LoVo (cell line): ENCODE results near the gene ATP6V1F.

Source experiments
- DNase-seq: peaks from one replicate; pipeline ENCODE4 v3.0.0-alpha.2; 2016; ENCODE audit warnings: low spot score

The ATP6V1F gene, protein sequence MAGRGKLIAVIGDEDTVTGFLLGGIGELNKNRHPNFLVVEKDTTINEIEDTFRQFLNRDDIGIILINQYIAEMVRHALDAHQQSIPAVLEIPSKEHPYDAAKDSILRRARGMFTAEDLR

DNA sequence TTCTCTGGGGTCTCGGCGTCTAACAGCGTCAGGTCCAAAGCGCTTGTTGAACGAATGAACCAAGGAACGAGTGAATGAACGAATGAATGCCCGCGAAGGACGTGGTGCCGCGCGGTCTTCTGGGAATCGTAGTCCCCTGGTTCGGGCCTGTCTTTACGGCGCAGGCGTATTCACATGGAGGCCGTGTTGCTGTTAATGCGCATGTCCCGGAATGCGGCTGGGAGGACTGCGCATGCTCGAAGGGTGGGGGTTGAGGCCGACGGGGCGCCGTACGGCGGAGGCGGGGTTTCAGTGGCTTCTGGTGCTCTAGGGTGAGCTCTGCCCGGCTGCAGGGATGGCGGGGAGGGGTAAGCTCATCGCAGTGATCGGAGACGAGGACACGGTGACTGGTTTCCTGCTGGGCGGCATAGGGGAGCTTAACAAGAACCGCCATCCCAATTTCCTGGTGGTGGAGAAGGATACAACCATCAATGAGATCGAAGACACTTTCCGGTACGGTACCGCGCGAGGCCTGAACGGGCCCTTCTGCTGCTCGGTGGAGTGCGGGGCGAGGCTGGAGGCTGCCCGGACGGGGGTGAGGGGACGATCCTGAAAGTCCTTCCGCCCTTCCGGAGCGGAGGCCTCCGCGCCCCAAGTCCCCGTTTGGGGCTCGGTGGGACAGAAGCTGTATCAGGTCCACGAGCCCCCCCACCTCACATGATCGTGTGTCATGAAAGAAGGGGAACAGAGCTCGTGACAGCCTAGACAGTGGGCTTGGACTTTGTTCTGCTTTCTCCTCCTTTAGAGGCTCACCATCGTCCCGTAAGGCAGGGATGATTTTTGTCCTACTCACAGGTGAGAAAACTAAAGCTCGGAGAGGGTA, at the start of gene ATP6V1F:
Gene ATP6V1F, plus strand, starts transcription at position 286 of the 862 bp plus-strand sequence. Its CDS starts 49 bp downstream, at position 335.
- DNase-seq = peak; percentile 100

DNA sequence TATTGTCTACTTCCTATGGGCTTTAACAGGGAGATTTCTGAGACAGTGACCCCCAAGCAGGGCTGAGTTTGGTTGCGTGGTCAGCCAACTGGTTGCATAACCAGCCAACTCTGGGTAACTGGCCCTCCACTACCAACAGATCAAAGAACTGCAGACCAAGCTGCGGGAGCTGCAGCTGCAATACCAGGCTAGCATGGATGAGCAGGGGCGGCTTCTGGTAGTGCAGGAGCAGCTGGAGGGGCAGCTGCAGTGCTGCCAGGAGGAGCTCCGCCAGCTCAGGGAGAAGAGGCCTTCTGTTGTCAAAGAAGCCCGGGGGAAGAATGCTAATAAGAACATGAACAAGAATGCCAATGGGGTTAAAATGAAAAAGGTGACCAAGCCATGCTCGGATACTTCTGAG, 48.2 kb upstream of the ATP6V1F start:
- DNase-seq = no peak

DNA sequence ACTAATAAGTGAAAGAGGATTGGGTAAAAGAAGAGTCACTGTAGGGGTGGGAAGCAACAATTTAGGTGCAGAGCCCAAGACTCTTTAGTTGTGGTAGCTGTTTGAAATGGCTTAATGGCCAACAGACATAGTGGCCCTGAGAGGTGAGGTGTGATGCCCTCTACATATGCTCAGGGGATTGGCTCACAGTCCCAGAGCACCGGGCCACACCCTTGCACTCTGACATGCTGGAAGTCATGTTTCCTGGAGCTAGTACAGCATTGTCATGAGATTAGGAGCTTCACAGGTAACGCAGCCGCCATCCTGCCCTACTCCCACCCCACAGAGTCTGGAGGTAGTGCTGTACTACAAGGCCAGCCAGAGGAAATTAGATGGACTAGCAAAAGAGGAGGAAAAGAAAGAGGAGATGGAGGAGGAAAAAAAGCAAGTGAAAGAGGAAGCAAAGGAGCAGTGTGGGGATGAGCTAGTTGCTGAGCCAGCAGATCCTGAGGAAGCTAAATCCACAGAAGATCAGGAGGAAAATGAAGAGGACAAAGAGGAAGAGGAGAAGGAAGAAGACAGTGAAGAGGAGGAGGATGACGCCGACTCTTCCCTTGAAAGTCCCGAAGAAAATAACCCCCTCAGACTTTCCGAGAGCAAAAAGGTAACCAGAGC, 47.2 kb upstream of the ATP6V1F start:
- DNase-seq = no peak

DNA sequence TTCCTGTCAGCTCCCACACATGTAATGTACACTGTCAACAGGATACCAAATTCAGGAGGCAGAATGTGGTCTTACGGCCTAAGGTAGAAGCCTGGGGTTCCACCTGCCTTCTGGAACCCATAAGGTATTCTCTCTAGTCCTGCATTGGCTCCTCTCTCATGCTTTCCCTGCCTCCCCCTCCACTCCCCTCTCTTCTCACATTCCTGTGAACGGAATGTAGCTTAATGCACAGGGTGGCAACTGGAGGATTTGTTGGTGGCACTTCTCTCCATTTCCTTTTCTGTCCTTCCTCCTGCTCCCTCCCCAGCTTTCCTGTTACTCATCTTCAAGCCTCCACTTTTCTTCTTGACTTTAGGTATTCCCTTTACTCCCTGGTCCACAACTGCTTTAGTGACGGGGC, 44.0 kb upstream of the ATP6V1F start:
- DNase-seq = no peak

DNA sequence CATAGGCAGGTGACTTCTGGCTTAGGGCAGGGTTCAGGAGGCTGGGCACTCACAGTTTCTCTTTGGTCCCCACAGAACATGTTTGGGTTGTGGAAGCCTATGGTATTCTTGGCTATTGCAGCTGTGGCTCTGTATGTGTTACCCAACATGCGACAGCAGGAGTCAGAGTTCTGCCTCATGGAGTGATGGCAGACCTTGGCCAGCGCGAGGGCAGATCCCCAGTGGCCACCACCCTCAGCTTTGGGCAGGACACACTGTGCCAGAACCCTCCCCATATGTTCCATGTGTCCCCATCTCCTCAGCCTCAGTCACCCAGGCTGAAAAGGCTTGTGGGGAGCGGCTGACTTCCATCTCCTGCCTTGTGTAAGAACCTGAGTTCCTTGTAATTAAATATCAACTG, 40.9 kb upstream of the ATP6V1F start:
- DNase-seq = no peak

DNA sequence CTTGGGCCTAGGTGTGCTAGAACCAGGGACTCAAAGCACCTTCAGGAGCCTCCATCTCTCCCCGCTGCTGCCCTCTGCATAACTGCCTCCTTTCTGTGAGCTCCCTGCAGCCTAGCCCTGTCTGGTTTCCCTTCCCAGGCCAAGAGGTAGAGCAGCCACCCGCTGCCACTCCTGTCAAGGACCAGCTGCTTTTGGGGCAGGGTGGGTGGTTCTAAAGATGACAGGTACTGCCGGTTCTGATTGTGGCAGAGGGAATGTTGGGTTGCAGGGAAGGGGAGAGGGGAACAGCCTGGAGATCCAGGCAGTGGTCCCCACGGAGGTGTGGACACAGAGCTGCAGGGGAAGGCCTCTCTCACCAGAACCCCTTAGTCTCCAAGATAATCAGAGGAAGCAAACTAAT, 36.1 kb upstream of the ATP6V1F start:
- DNase-seq = no peak

DNA sequence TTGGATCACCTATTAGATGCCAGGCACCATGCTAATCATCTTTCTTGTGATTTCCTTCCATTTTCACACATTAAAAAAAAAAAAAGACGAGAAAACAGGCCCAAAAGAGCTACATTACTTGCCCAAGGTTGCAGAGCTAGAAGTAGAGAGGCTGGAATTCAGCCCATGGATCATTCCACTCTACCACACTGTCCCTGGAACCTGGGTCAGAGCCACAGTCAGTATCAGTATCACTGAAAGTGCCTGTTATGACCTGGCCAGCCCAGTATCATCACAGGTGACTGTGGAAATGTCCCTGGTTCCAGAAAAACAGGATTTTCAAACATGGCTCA, 35.8 kb upstream of the ATP6V1F start:
- no peak for DNase-seq

DNA sequence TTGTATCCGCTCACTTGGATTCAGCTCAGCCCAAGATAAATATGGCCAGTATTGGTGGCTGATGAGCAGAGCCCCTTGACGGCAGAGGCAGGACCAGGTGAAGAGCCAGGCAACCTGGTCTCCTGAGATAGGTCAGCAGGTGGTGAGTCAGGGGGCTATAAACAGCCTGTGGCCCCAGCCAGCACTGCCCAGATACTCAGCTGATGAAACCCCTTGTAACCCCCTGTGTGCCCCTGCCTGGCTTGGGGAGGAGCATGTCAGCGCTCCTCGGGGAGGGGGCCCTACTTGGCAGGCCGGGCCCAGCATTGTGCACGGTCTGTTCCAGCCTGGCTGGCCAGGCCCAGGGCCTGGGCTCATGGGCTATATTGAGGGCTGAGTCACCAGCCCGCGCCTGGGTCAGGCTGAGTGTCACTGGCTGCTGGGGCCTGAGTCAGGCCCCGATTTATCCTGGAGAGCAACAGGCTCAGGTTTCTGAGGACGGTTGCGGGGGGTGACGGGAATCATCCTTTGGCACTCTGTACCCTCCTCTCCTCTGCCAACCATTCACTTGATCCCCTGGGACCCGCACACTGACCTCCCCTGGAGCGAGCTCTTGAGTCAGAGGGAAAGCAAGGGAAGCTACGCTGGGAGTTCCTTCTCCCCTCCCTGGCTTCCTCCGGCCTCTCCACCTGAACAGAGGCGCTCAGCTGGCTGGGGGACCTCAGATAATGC, 35.3 kb upstream of the ATP6V1F start:
- DNase-seq = peak; percentile 21

DNA sequence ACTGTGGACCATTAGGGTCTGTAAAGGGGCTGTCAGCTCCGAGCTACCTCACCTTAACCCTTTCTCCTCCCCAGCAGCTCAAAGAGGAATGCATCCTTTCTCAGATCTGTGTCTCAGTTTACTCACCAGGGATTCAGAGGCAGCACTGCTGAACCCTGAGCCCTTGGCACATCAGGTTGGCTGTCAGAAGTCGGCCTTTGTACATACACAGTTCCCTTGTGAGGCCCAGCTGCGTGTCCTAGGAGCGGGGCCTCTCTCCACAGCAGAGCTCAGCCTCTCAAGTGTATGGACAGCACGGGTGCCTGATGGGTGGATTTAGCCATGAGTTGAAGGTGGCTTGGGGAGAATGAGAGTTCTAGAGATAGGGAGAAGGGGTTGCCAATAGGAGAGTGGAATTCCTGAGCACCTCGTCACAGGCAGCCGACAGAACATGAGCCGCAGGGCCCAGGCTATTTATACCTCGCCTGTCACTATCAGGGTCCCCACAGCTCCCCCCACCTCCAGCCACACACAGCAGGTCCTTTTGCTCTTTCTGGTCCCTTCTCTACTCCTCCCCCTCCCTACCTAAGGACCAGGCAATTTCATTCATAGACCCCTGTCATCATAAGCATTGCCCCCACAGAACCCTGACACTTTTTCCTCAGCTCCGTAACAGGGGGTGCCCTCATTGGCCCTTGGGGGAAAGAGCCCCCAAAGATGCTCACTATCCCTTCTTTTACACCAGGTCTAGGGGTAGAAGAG, 34.5 kb upstream of the ATP6V1F start:
- DNase-seq = no peak

DNA sequence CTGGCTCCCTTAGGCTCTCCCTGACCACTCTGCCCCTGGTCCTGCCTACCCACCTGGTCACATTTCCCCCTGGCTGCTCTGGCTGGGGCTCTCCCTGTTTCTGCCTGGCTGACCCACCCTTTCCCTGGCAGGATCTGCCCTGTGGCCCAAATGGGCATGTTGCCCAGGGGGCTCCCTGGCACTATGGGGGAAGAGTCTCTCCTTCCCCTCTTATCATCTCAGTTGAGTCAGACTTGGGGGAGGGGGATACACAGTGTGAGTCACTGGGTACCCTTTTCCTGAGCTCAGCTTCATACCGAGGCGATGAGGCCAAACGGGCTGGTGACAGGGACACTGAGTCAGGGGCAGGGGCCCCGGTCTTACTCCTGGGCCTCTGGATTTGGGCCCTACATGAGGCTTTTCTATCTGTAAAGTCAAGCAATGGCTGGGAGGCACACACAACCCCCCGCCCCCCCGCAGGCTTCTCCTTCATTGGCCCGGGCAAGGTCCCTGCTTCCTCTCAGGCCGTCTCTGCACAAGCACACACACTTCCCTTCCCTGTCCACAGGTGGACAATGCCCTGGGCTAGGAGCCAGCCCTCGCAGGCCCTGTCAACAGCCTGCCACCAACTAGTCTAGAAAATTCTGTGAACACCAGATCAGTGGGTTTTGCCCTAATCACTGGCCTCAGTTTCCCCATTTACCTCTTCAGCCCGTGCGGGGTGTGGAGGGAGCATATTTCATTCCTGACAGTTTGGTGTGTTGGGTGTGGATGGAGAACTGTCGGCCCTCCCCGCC, 33.1 kb upstream of the ATP6V1F start:
- no peak for DNase-seq

DNA sequence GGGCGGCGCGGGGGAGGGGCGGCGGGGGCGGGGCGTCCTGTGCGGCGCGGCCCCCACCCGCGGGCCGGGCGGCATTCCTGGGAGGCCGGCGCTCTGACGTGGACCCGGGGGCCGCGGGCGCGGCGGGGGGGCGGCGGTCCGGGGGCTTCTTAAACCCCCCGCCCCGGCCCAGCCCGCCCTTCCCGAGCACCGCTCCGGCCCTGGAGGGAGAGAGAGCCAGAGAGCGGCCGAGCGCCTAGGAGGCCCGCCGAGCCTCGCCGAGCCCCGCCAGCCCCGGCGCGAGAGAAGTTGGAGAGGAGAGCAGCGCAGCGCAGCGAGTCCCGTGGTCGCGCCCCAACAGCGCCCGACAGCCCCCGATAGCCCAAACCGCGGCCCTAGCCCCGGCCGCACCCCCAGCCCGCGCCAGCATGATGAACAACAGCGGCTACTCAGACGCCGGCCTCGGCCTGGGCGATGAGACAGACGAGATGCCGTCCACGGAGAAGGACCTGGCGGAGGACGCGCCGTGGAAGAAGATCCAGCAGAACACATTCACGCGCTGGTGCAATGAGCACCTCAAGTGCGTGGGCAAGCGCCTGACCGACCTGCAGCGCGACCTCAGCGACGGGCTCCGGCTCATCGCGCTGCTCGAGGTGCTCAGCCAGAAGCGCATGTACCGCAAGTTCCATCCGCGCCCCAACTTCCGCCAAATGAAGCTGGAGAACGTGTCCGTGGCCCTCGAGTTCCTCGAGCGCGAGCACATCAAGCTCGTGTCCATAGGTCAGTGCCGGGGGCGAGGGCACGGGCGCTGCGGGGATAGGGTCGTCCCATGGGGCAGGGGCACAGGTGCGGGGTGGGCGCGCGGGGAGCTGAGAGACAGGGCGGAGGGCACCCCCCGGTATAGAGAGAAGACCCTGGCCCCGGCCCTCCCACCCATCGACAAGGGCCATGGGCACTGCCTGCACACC, 32.2 kb upstream of the ATP6V1F start, which contains the start of gene FLNC:
Gene FLNC, plus strand, starts transcription at position 176 of the 947 bp plus-strand sequence. Its CDS starts 232 bp downstream, at position 408.
- DNase-seq = no peak

DNA sequence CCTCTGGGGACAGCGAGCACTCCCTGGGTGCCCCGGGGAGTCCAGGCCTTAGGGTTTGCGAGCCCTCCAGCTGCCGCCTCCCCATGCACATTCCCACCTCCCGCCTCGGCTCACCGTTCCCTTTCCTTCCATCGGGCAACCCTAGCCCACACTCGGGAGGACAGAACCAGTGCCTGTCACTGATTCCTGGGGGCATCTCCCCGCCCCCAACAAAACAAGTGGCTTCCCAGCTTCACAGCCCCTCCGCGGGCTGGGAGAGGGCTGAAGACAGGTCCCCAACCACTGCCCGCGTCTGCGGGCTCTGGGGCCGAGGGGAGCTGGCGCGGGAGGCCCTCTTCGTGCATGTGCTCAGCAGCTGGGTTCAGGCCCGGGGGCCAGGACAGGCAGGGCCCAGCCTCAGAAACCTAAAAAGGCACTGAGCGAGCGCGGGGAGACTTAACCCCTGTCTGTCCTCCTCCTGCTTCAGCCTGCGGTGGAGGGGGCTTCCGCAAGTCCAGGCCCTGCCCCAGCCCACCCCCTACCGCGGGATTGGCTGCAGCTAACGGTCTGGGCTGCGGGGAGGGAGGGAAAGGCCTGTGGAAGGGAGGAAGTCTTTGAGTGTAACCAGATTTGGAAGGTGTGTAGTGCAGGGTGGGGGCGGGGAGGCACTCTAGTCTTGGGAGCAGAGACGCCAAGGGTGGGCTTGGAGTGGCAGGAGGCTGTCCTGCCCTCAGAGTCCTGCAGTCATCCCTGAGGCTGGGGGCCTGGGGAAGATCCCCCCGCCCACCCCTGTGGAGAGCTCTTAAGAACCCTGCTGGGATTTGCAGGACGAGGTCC, 31.3 kb upstream of the ATP6V1F start:
- no peak for DNase-seq

DNA sequence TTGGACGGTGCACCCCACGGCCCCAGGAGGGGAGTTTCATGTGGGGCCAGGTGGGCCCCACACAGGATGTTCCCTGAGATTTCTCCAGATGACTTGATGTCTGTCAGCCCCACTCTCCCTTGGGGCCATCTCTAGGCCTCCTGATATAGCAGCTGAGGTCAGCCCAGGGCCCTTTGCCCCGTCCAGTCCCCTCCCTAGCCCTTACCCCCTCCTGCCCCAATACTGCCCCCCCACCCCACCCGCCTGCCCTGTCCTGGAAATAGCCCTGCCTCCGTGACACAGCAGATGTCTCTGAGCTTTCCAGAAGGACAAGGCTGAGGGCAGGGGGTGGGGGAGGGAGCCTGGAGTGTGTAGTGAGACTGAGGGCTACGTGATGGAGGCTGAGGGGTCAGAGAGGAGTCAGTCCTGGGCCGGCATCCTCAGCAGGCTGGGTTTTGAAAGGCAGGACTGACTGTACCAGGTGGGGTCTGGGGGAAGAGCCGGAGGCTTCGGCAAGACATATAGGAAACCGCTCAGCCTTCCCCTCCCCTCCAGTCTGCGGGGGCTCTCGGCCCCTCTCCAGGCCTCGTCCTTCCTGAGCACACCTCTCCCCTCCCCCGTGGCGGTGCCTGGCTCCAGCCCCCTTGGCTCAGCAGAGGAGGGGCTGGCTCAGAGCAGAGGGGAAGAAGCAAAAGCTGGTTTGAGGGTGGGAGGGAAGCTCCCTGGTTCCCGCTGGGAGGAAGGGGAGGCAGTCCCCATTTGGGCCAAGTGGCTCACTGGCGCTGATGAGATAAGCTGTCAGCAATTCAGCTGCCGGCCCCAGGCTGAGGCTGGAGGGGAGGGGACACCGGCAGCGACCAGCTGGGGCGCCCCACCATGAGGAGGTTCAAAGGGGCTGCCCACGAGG, 30.4 kb upstream of the ATP6V1F start:
- no peak for DNase-seq

DNA sequence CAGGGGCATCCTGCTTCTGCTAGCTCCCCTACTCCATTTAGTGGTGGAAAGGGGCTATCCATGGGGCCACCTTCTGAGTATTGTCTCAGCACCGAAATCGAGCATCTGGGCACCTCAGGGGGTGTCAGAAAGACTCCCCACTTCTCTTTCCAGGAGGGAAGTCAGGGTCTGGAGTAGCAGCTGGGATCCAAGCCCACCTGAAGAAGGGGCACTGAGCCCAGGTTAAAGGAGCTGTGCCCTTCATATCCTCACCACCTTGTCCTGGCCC, 29.8 kb upstream of the ATP6V1F start:
- no peak for DNase-seq

DNA sequence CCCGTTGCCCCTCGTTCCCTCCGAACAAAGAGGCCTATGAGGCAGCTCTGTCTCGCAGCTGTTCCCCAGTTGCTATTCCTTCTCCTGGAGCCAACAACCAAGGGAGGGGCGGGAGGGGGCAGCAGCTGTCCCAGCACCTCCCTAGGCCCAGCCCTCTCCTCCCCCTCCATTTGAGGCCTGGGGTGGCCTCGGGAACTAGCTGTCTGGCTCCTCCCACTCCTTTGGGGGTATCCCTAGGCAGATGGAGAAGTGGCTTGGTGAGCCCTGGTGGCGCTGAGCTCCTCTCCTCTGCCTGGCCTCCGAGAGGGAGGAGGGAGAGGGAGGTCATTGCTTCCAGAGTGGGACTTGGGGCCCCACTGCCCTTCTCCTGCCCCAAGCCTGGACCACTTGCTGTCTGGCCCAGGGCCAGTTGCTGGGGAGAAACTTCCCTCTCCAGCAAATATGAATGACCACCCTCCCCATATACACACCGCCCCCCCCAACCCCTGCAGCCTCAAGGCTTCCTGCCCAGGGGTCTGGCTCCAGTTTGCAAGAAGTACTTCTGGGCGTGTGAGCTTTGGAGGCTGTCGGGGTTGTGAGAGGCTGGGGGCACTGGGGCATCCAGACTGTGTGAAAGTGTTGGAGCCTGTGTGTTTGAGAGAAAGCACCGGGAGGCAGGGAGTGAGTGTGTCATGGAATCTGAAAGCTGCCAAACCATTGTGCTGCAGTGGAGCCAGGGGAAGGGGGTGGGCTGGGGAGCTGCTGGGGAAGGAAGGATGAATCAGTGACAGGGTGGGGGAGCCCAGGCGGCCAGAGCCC, 29.3 kb upstream of the ATP6V1F start:
- no peak for DNase-seq

DNA sequence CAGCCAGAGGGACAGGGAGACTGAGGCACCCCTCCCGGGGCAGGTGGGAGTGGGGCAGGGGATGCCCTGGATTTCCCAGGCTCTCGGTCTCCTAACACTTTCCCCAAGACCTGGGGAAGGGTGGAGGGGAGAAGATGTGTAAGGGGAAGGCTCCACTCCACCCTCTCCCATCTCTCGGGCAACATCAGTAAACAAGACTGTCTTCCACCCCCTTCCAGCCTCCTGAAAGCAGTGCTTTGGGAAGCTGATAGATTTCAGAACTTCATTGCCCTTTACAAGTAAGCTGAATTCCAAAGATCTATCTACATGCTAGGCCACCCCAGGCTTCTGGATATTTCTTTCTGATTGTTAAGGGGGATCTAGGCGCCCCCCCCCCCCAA, 28.7 kb upstream of the ATP6V1F start:
- DNase-seq = no peak

DNA sequence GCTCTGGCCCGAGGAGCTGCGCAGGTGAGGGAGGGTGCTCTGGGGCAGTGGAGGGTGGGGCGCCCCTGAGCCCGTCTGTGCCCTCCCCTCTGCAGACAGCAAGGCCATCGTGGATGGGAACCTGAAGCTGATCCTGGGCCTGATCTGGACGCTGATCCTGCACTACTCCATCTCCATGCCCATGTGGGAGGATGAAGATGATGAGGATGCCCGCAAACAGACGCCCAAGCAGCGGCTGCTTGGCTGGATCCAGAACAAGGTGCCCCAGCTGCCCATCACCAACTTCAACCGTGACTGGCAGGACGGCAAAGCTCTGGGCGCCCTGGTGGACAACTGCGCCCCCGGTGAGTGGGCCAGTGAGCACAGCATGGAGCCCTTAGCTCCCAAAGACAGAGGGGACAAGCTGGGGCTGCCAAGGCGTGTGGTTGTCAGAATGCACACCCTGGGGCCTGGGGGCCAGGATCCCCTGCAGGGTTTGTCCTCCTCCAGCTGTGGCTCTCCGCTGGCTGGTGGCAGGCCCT, 27.4 kb upstream of the ATP6V1F start:
- DNase-seq = no peak
